MM.1S (cell line): ENCODE measurements around the gene MAML1.

ENCODE experiments used
- DNase-seq: peaks from one replicate; pipeline ENCODE4 v3.0.0-alpha.2; 2015
- H2AFZ ChIP-seq: fragments of 300-600 bp; sonication (generic); 2 replicates; pipeline ENCODE4 v1.6.0; 2016; ENCODE audit warnings: antibody characterized with exemption, low read length
- H3F3A ChIP-seq: fragments of 300-600 bp; sonication (generic); 2 replicates; pipeline ENCODE4 v1.6.1; 2016; ENCODE audit warnings: mild to moderate bottlenecking, antibody characterized with exemption, low read length, moderate library complexity, mixed read lengths; ENCODE audit not compliant: insufficient read depth
- H3K27ac ChIP-seq: fragments of 300-600 bp; sonication (generic); 2 replicates; pipeline ENCODE4 v1.5.1; 2016; ENCODE audit warnings: mild to moderate bottlenecking, low read length
- H3K27me3 ChIP-seq: fragments of 300-600 bp; sonication (generic); replicated peaks from 2 replicates; pipeline ENCODE4 v1.6.0; 2016; ENCODE audit warnings: low read length; ENCODE audit not compliant: insufficient read depth
- H3K36me3 ChIP-seq: fragments of 300-600 bp; sonication (generic); replicated peaks from 2 replicates; pipeline ENCODE4 v1.6.1; 2016; ENCODE audit warnings: mild to moderate bottlenecking, low read length, mixed read lengths; ENCODE audit not compliant: insufficient read depth
- H3K4me1 ChIP-seq: fragments of 300-600 bp; sonication (generic); 2 replicates; pipeline ENCODE4 v1.6.1; 2016; ENCODE audit warnings: low read length, mixed read lengths
- H3K4me2 ChIP-seq: fragments of 300-600 bp; sonication (generic); 2 replicates; pipeline ENCODE4 v1.6.0; 2016; ENCODE audit warnings: low read depth, low read length
- H3K4me3 ChIP-seq: fragments of 300-600 bp; sonication (generic); 2 replicates; pipeline ENCODE4 v1.5.1; 2016; ENCODE audit warnings: low read length, mixed read lengths
- H3K79me2 ChIP-seq: fragments of 300-600 bp; sonication (generic); 2 replicates; pipeline ENCODE4 v1.6.1; 2016; ENCODE audit warnings: mixed run types, low read length, mixed read lengths
- H3K9ac ChIP-seq: fragments of 300-600 bp; sonication (generic); 2 replicates; pipeline ENCODE4 v1.6.1; 2016; ENCODE audit warnings: low read length, mixed read lengths
- H3K9me2 ChIP-seq: fragments of 300-600 bp; sonication (generic); replicated peaks from 2 replicates; pipeline ENCODE4 v1.6.1; 2016; ENCODE audit warnings: mild to moderate bottlenecking, low read length, mixed read lengths; ENCODE audit not compliant: insufficient read depth
- H3K9me3 ChIP-seq: fragments of 300-600 bp; sonication (generic); replicated peaks from 2 replicates; pipeline ENCODE4 v1.6.1; 2016; ENCODE audit warnings: mild to moderate bottlenecking, low read length, mixed read lengths; ENCODE audit not compliant: insufficient read depth
- H4K20me1 ChIP-seq: fragments of 300-600 bp; sonication (generic); 2 replicates; pipeline ENCODE4 v1.6.1; 2016; ENCODE audit warnings: mild to moderate bottlenecking, low read length, moderate library complexity, mixed read lengths; ENCODE audit not compliant: insufficient read depth
- CTCF ChIP-seq: fragments of 300-600 bp; sonication (generic); IDR thresholded peaks from 2 replicates; pipeline ENCODE4 v1.5.1; 2016; ENCODE audit warnings: antibody characterized with exemption, low read length, mixed read lengths
- EZH2 ChIP-seq: fragments of 300-600 bp; sonication (generic); optimal IDR thresholded peaks from 2 replicates; pipeline ENCODE3; 2017; ENCODE audit warnings: low read depth, mild to moderate bottlenecking, antibody characterized with exemption, low read length, mixed read lengths
- EZH2phosphoT487 ChIP-seq: fragments of 300-600 bp; sonication (generic); IDR thresholded peaks from 2 replicates; pipeline ENCODE4 v1.6.1; 2018; ENCODE audit warnings: antibody characterized with exemption, low read length

The MAML1 gene

GRCh38 chr5:179792612-179793467, 60.2 kb downstream of the MAML1 start:
- peaks cover 21% of the 10 kb centered on the region for H3K4me1 ChIP-seq
- H3K27me3 ChIP-seq: no peaks in the 10 kb centered on the region
- H3K9ac ChIP-seq: no peak overlapping the region
- H3K79me2 ChIP-seq: peaks cover 12% of the 10 kb centered on the region; the same call in 1 of the 2 replicates
- H3K4me3 ChIP-seq: no peak overlapping the region
- H3K36me3 ChIP-seq: no peaks in the 10 kb centered on the region
- DNase-seq: no peak
- TF ChIP-seq EZH2 (no peak), EZH2phosphoT487 (no peak), CTCF (no peak)
- H4K20me1 ChIP-seq: no peaks in the 10 kb centered on the region
- no peaks in the 10 kb centered on the region for H3K9me3 ChIP-seq
- H2AFZ ChIP-seq: no peak overlapping the region
- H3F3A ChIP-seq: peaks cover 30% of the 10 kb centered on the region
- no peaks in the 10 kb centered on the region for H3K9me2 ChIP-seq
- no peak overlapping the region for H3K27ac ChIP-seq
- no peak overlapping the region for H3K4me2 ChIP-seq

GRCh38 chr5:179793468-179794139, 61.0 kb downstream of the MAML1 start, which contains the start of gene LTC4S:
LTC4S (plus strand) TSS chr5:179793986; CDS start chr5:179794081, 95 bp downstream.
- no peaks in the 10 kb centered on the region for H3K9me3 ChIP-seq
- peak within 1 kb of the TSS; percentile 79; the same call in 1 of the 2 replicates for H3K27ac ChIP-seq
- no peaks in the 10 kb centered on the region for H3K9me2 ChIP-seq
- peak within 1 kb of the TSS; percentile 96 for H3K4me2 ChIP-seq
- H2AFZ ChIP-seq: no peak within 1 kb of the TSS
- peaks cover 3% of the 10 kb centered on the region; the same call in 1 of the 2 replicates for H3K36me3 ChIP-seq
- H3K79me2 ChIP-seq: peaks cover 12% of the 10 kb centered on the region; the same call in 1 of the 2 replicates
- H3F3A ChIP-seq: peaks cover 29% of the 10 kb centered on the region
- H3K27me3 ChIP-seq: no peaks in the 10 kb centered on the region
- TF ChIP-seq CTCF (no peak), EZH2phosphoT487 (no peak), EZH2 (no peak)
- DNase-seq: no peak
- no peaks in the 10 kb centered on the region for H4K20me1 ChIP-seq
- peak within 1 kb of the TSS; percentile 90; the same call in 1 of the 2 replicates for H3K4me3 ChIP-seq
- peak within 1 kb of the TSS; percentile 92; the same call in 1 of the 2 replicates for H3K9ac ChIP-seq
- H3K4me1 ChIP-seq: peaks cover 14% of the 10 kb centered on the region; the same call in 1 of the 2 replicates

- Histone ChIP-seq H3K27me3 (no peaks in the 10 kb centered on the region), H3K4me3 (no peak overlapping the region), H4K20me1 (no peaks in the 10 kb centered on the region), H3K9me3 (no peaks in the 10 kb centered on the region), H2AFZ (no peak overlapping the region), H3K9ac (no peak overlapping the region), H3K9me2 (no peaks in the 10 kb centered on the region), H3K79me2 (peaks cover 12% of the 10 kb centered on the region; the same call in 1 of the 2 replicates), H3K36me3 (peaks cover 3% of the 10 kb centered on the region; the same call in 1 of the 2 replicates), H3F3A (peaks cover 29% of the 10 kb centered on the region), H3K27ac (no peak overlapping the region), H3K4me2 (no peak overlapping the region), H3K4me1 (peaks cover 14% of the 10 kb centered on the region; the same call in 1 of the 2 replicates)
- DNase-seq: no peak
- TF ChIP-seq EZH2phosphoT487: no peak
- TF ChIP-seq EZH2: no peak
- no peak for TF ChIP-seq CTCF
These were observed 61.5 kb downstream of the MAML1 start for GRCh38 chr5:179794171-179794570.
